Keratinocyte (primary cell): ENCODE measurements around the gene KDM2A. TPM values are rescaled to one million over a fixed set of nuclear protein-coding genes. Genes with fewer than 3 reads are reported as not detected.

ENCODE experiments used
- DNase-seq: peaks from one replicate; pipeline ENCODE4 v3.0.0-alpha.2; 2011; ENCODE audit warnings: low read depth, missing footprints, low spot score
- FAIRE-seq: peaks from 2 replicates; lab custom pipeline; 2011; peaks lifted over from hg19 to GRCh38; lab: Jason Lieb, UNC
- H2AFZ ChIP-seq: 2 replicates; pipeline ENCODE4 v1.6.0; 2012; ENCODE audit warnings: low read length, control low read depth, inconsistent platforms; ENCODE audit not compliant: control insufficient read depth
- H3K27ac ChIP-seq: 2 replicates; pipeline ENCODE4 v1.5.1; 2011; ENCODE audit warnings: low read length; ENCODE audit not compliant: control insufficient read depth, insufficient read depth
- H3K27me3 ChIP-seq: 3 replicates; pipeline ENCODE4 v1.6.0; 2011; ENCODE audit warnings: low read length; ENCODE audit not compliant: control insufficient read depth, insufficient read depth; ENCODE audit errors: extremely low read depth
- H3K36me3 ChIP-seq, 2 experiments: 2 replicates in 1 of 2; 3 replicates in 1 of 2; pipeline ENCODE4 v1.5.1; 2011; ENCODE audit warnings: low read length in 2 of 2, mild to moderate bottlenecking in 1 of 2; ENCODE audit not compliant: control insufficient read depth in 2 of 2, insufficient read depth in 2 of 2; ENCODE audit errors: extremely low read depth in 1 of 2
- H3K4me1 ChIP-seq: 3 replicates; pipeline ENCODE4 v1.5.1; 2011; ENCODE audit warnings: low read length; ENCODE audit not compliant: control insufficient read depth, insufficient read depth; ENCODE audit errors: extremely low read depth
- H3K4me2 ChIP-seq: 3 replicates; pipeline ENCODE4 v1.6.0; 2011; ENCODE audit warnings: low read depth, low read length; ENCODE audit not compliant: control insufficient read depth, insufficient read depth; ENCODE audit errors: extremely low read depth
- H3K4me3 ChIP-seq, 3 experiments: fragments of 200-600 bp in 1 of 3; sonication (generic) in 1 of 3; 2 replicates in 2 of 3; 3 replicates in 1 of 3; pipeline ENCODE4 v1.5.1; 2011 to 2016; ENCODE audit warnings: low read length in 3 of 3, mild to moderate bottlenecking in 3 of 3, control low read depth in 2 of 3, inconsistent platforms in 1 of 3, low read depth in 1 of 3, mixed read lengths in 1 of 3, mixed run types in 1 of 3, moderate library complexity in 1 of 3; ENCODE audit not compliant: control insufficient read depth in 2 of 3, insufficient read depth in 2 of 3; ENCODE audit errors: extremely low read depth in 1 of 3
- H3K79me2 ChIP-seq: 2 replicates; pipeline ENCODE4 v1.6.0; 2012; ENCODE audit warnings: low read length; ENCODE audit not compliant: control insufficient read depth, insufficient read depth
- H3K9ac ChIP-seq: 3 replicates; pipeline ENCODE4 v1.6.0; 2011; ENCODE audit warnings: low read length; ENCODE audit not compliant: control insufficient read depth, insufficient read depth; ENCODE audit errors: extremely low read depth
- H3K9me1 ChIP-seq: 3 replicates; pipeline ENCODE4 v1.6.0; 2011; ENCODE audit warnings: low read length; ENCODE audit not compliant: control insufficient read depth, insufficient read depth; ENCODE audit errors: extremely low read depth
- H3K9me3 ChIP-seq: 2 replicates; pipeline ENCODE4 v1.5.1; 2012; ENCODE audit warnings: low read depth, low read length; ENCODE audit not compliant: control insufficient read depth
- H4K20me1 ChIP-seq: 3 replicates; pipeline ENCODE4 v1.6.0; 2011; ENCODE audit warnings: low read length; ENCODE audit not compliant: control insufficient read depth, insufficient read depth; ENCODE audit errors: extremely low read depth
- CTCF ChIP-seq, 3 experiments: IDR thresholded peaks in 1 of 3; conservative IDR thresholded peaks in 1 of 3; optimal IDR thresholded peaks in 1 of 3; 2 replicates in 2 of 3; 3 replicates in 1 of 3; pipeline versions ENCODE3 to v1.5.1; 2011; ENCODE audit warnings: low read length in 3 of 3, mild to moderate bottlenecking in 3 of 3, moderate library complexity in 2 of 3, control low read depth in 1 of 3, inconsistent platforms in 1 of 3; ENCODE audit not compliant: insufficient read depth in 2 of 3; ENCODE audit errors: extremely low read depth in 1 of 3
- EZH2 ChIP-seq: IDR thresholded peaks from one replicate; pipeline ENCODE4 v1.6.1; 2012; ENCODE audit warnings: inconsistent platforms, mild to moderate bottlenecking, low read length, moderate library complexity
- dilution Hi-C: fragments of 300-500 bp; cut with MboI; formaldehyde crosslinking; loops from one replicate; pipeline ENCODE4 v1.7.0; 2020; ENCODE audit warnings: low sequenced_read_pairs; ENCODE audit not compliant: extremely low pct_ligation_motif_present
- polyA plus RNA-seq, 5 experiments: library from polyadenylated mRNA; depleted of rRNA in 3 of 5; stranded (reverse) in 3 of 5; stranded (forward) in 1 of 5; unstranded in 1 of 5; fragments of >200 nt; gene quantifications; 1 replicate in 1 of 5; 2 replicates in 3 of 5; 3 replicates in 1 of 5; pipeline versions ENCODE4 v1.2.1 to v1.2.3, GENCODE V29; 2011 to 2012; ENCODE audit warnings: missing spikeins in 2 of 5, low read depth in 1 of 5, low replicate concordance in 1 of 5

The KDM2A gene
- polyA plus RNA-seq, 1 donor (not counting 4 experiments of a cell fraction or from before 2014, with no cell fraction given), result 29.9 TPM

- Histone ChIP-seq H4K20me1 (no peaks in the 10 kb centered on the region), H3K4me3 (peak overlapping the region; percentile 18 to 54 (median 49)), H3K27ac (peak overlapping the region; percentile 79), H3K9ac (peak overlapping the region; percentile 86), H3K27me3 (peaks cover 3% of the 10 kb centered on the region), H3K36me3 (no peaks in the 10 kb centered on the region), H2AFZ (peak overlapping the region; percentile 74), H3K4me1 (peaks cover 17% of the 10 kb centered on the region), H3K9me3 (no peaks in the 10 kb centered on the region), H3K79me2 (peaks cover 40% of the 10 kb centered on the region), H3K4me2 (peak overlapping the region; percentile 58), H3K9me1 (no peaks in the 10 kb centered on the region)
- DNase-seq, result no peak
- dilution Hi-C loops, result no loop called here
- TF ChIP-seq EZH2 (no peak), CTCF (optimal IDR thresholded peaks at IDR 0.05 in 1 of 3, IDR thresholded peaks at IDR 0.05 in 1 of 3, conservative IDR thresholded peaks at IDR 0.05 in 1 of 3; ENCODE audit: extremely low read depth in 1 of 3, insufficient read depth in 2 of 3, low read length in 3 of 3) (no peak)
- FAIRE-seq, result no peak
Measured at GRCh38 chr11:67118181-67118766, 789 bp upstream of the KDM2A start.

GRCh38 chr11:67119585-67120391 is 725 bp downstream of the KDM2A start:
- Histone ChIP-seq H3K4me1 (peaks cover 17% of the 10 kb centered on the region), H3K9me1 (no peaks in the 10 kb centered on the region), H3K27ac (peak overlapping the region; percentile 88), H4K20me1 (no peaks in the 10 kb centered on the region), H3K4me3 (peak overlapping the region; percentile 55 to 99 (median 98)), H3K9ac (peak overlapping the region; percentile 93), H3K4me2 (peak overlapping the region; percentile 90), H2AFZ (peak overlapping the region; percentile 49), H3K79me2 (peaks cover 55% of the 10 kb centered on the region), H3K36me3 (no peaks in the 10 kb centered on the region), H3K27me3 (no peaks in the 10 kb centered on the region), H3K9me3 (no peaks in the 10 kb centered on the region)
- FAIRE-seq (no peak), DNase-seq (no peak)
- TF ChIP-seq CTCF (optimal IDR thresholded peaks at IDR 0.05 in 1 of 3, IDR thresholded peaks at IDR 0.05 in 1 of 3, conservative IDR thresholded peaks at IDR 0.05 in 1 of 3; ENCODE audit: extremely low read depth in 1 of 3, insufficient read depth in 2 of 3, low read length in 3 of 3) (no peak), EZH2 (no peak)
- dilution Hi-C loops, result no loop called here
